Endothelial cell of umbilical vein (primary cell): ENCODE measurements around the gene INTS1. TPM values are rescaled to one million over a fixed set of nuclear protein-coding genes. Genes with fewer than 3 reads are reported as not detected.

Experiments used
- BruUV-seq: library from RNA; stranded (reverse); fragments of 400-500 nt; replicated peaks from 2 replicates; lab custom pipeline; 2021; lab: Mats Ljungman, UMichigan
- CTCF ChIA-PET: fragments of 300-600, 350-600 bp; sonication (Branson Sonifier 250); formaldehyde crosslinking; loops from one replicate; lab custom pipeline; 2021; ENCODE audit warnings: antibody characterized with exemption, inconsistent platforms; lab: Charles Lee
- POLR2A ChIA-PET: fragments of 300-600, 350-600 bp; sonication (Branson Sonifier 250); formaldehyde crosslinking; loops from one replicate; lab custom pipeline; 2021; ENCODE audit warnings: antibody characterized with exemption, inconsistent platforms; lab: Charles Lee
- DNase-seq: peaks from one replicate; pipeline ENCODE4 v3.0.0-alpha.2; 2011; ENCODE audit warnings: low read depth, low spot score
- FAIRE-seq: peaks from 2 replicates; lab custom pipeline; 2011; peaks lifted over from hg19 to GRCh38; lab: Jason Lieb, UNC
- H2AFZ ChIP-seq: 2 replicates; pipeline ENCODE4 v1.6.0; 2012; ENCODE audit warnings: low read depth, low read length, control low read depth, inconsistent platforms
- H3K27ac ChIP-seq: 2 replicates; pipeline ENCODE4 v1.5.1; 2011; ENCODE audit warnings: low read depth, mild to moderate bottlenecking, control low read depth, low read length, moderate library complexity; ENCODE audit not compliant: insufficient read depth
- H3K27me3 ChIP-seq, 2 experiments: 2 replicates each; pipeline versions ENCODE4 v1.6.0 to v1.6.1; 2011; ENCODE audit warnings: low read length in 2 of 2, mixed read lengths in 1 of 2; ENCODE audit not compliant: control insufficient read depth in 2 of 2, insufficient read depth in 2 of 2
- H3K36me3 ChIP-seq, 2 experiments: 2 replicates in 1 of 2; 3 replicates in 1 of 2; pipeline ENCODE4 v1.5.1; 2011; ENCODE audit warnings: low read length in 2 of 2, mild to moderate bottlenecking in 1 of 2, moderate library complexity in 1 of 2; ENCODE audit not compliant: control insufficient read depth in 2 of 2, insufficient read depth in 2 of 2; ENCODE audit errors: extremely low read depth in 1 of 2
- H3K4me1 ChIP-seq: 3 replicates; pipeline ENCODE4 v1.5.1; 2011; ENCODE audit warnings: mild to moderate bottlenecking, low read length; ENCODE audit not compliant: control insufficient read depth, insufficient read depth; ENCODE audit errors: extremely low read depth
- H3K4me2 ChIP-seq: 2 replicates; pipeline ENCODE4 v1.6.1; 2011; ENCODE audit warnings: low read length, control low read depth, mixed read lengths; ENCODE audit not compliant: insufficient read depth
- H3K4me3 ChIP-seq, 3 experiments: fragments of 200-600 bp in 1 of 3; sonication (generic), shearing (Covaris generic) in 1 of 3; replicated peaks in 1 of 3; 2 replicates each; pipeline ENCODE4 v1.5.1; 2011 to 2016; ENCODE audit warnings: control low read depth in 3 of 3, low read length in 3 of 3, mild to moderate bottlenecking in 2 of 3, inconsistent platforms in 1 of 3, low read depth in 1 of 3, moderate library complexity in 1 of 3; ENCODE audit not compliant: insufficient read depth in 1 of 3
- H3K79me2 ChIP-seq: 2 replicates; pipeline ENCODE4 v1.6.0; 2012; ENCODE audit warnings: low read length, inconsistent platforms; ENCODE audit not compliant: control insufficient read depth, insufficient read depth
- H3K9ac ChIP-seq: replicated peaks from 2 replicates; pipeline ENCODE3; 2011; ENCODE audit warnings: low read length, control low read depth; ENCODE audit not compliant: insufficient read depth; ENCODE audit errors: extremely low read depth
- H3K9me1 ChIP-seq: replicated peaks from 3 replicates; pipeline ENCODE4 v1.6.0; 2011; ENCODE audit warnings: mild to moderate bottlenecking, low read length; ENCODE audit not compliant: control insufficient read depth, insufficient read depth; ENCODE audit errors: extremely low read depth
- H3K9me3 ChIP-seq: replicated peaks from 2 replicates; pipeline ENCODE4 v1.5.1; 2012; ENCODE audit warnings: low read length, inconsistent platforms; ENCODE audit not compliant: control insufficient read depth, insufficient read depth
- H4K20me1 ChIP-seq: replicated peaks from 2 replicates; pipeline ENCODE3; 2011; ENCODE audit warnings: mild to moderate bottlenecking, low read length; ENCODE audit not compliant: control insufficient read depth, insufficient read depth; ENCODE audit errors: extremely low read depth
- CTCF ChIP-seq, 2 donors: IDR thresholded peaks; 1 replicate in 1 of 2; 2 replicates in 1 of 2; pipeline ENCODE4 v1.5.1; 2011; ENCODE audit warnings: low read length in 2 of 2, mild to moderate bottlenecking in 2 of 2, moderate library complexity in 2 of 2, control low read depth in 1 of 2, inconsistent platforms in 1 of 2, low read depth in 1 of 2; ENCODE audit not compliant: insufficient read depth in 1 of 2; ENCODE audit errors: extremely low read depth in 1 of 2
- EZH2 ChIP-seq: IDR thresholded peaks from 2 replicates; pipeline ENCODE4 v1.6.1; 2012; ENCODE audit warnings: borderline replicate concordance, low read depth, mild to moderate bottlenecking, moderate library complexity, low read length, inconsistent platforms; ENCODE audit not compliant: severe bottlenecking
- FOS ChIP-seq: IDR thresholded peaks from 2 replicates; pipeline ENCODE4 v1.6.1; 2011; ENCODE audit warnings: mild to moderate bottlenecking, low read length, moderate library complexity, borderline replicate concordance; ENCODE audit not compliant: insufficient read depth
- GATA2 ChIP-seq: IDR thresholded peaks from 2 replicates; pipeline ENCODE4 v1.7.0; 2011; ENCODE audit warnings: low read depth, mild to moderate bottlenecking, moderate library complexity, mixed read lengths, low read length; ENCODE audit not compliant: insufficient read length, insufficient read depth
- JUN ChIP-seq: IDR thresholded peaks from 2 replicates; pipeline ENCODE4 v1.6.1; 2011; ENCODE audit warnings: borderline replicate concordance, low read depth; ENCODE audit not compliant: insufficient read length, insufficient read depth
- MAX ChIP-seq: IDR thresholded peaks from 2 replicates; pipeline ENCODE4 v1.6.1; 2011; ENCODE audit not compliant: insufficient read depth, insufficient read length
- MYC ChIP-seq: IDR thresholded peaks from one replicate; pipeline ENCODE4 v1.6.1; 2011; ENCODE audit warnings: mild to moderate bottlenecking, low read depth, low read length
- POLR2A ChIP-seq: IDR thresholded peaks from 2 replicates; pipeline ENCODE4 v1.6.1; 2012; ENCODE audit warnings: low read depth, mild to moderate bottlenecking, control low read depth, low read length
- POLR2AphosphoS5 ChIP-seq: IDR thresholded peaks from 2 replicates; pipeline ENCODE4 v1.6.1; 2012; ENCODE audit warnings: low read depth, mild to moderate bottlenecking, control low read depth, low read length, moderate library complexity; ENCODE audit not compliant: insufficient read depth
- dilution Hi-C: fragments of 300-500 bp; cut with MboI; formaldehyde crosslinking; loops from one replicate; pipeline ENCODE4 v1.15.0; 2019; ENCODE audit warnings: low sequenced_read_pairs; ENCODE audit not compliant: extremely low pct_ligation_motif_present
- intact Hi-C: fragments of 100-400 bp; cut with micrococcal nuclease; formaldehyde crosslinking; loops from one replicate; pipeline ENCODE4 v1.10.0; 2022
- polyA plus RNA-seq, 4 experiments: library from polyadenylated mRNA; depleted of rRNA in 3 of 4; stranded (reverse) in 3 of 4; unstranded in 1 of 4; fragments of >200 nt; gene quantifications; 2 replicates each; pipeline versions ENCODE4 v1.2.1 to v1.2.3, GENCODE V29; 2011 to 2012; ENCODE audit warnings: missing spikeins in 1 of 4
- total RNA-seq: library from RNA; stranded (reverse); gene quantifications from 2 replicates; pipeline ENCODE4 v1.2.3, GENCODE V29; 2021

Gene INTS1
- total and polyA plus RNA-seq, 2 donors (not counting 3 experiments of a cell fraction or from before 2014, with no cell fraction given) = 57.8 to 116 TPM

- Histone ChIP-seq H3K79me2 (no peaks in the 10 kb centered on the region), H3K9me1 (no peaks in the 10 kb centered on the region), H3K4me3 (no peak overlapping the region), H3K27me3 (peaks cover 6% of the 10 kb centered on the region in 2 experiments), H4K20me1 (no peaks in the 10 kb centered on the region), H3K9me3 (no peaks in the 10 kb centered on the region), H3K27ac (no peak overlapping the region), H3K4me1 (no peaks in the 10 kb centered on the region), H3K4me2 (no peak overlapping the region), H3K9ac (no peak overlapping the region), H2AFZ (no peak overlapping the region), H3K36me3 (no peaks in the 10 kb centered on the region)
- dilution Hi-C loops = no loop called here
- TF ChIP-seq FOS = no peak
- no peak for TF ChIP-seq GATA2
- TF ChIP-seq EZH2 = no peak
- TF ChIP-seq POLR2AphosphoS5 = no peak
- no peak for TF ChIP-seq MYC
- no peak for TF ChIP-seq POLR2A
- no peak for TF ChIP-seq MAX
- no peak for TF ChIP-seq JUN
- no peak for TF ChIP-seq CTCF (IDR thresholded peaks at IDR 0.05; ENCODE audit: extremely low read depth in 1 of 2, insufficient read depth in 1 of 2, low read depth in 1 of 2, low read length in 2 of 2)
- ChIA-PET CTCF (interaction anchor here (1.7 kb wide), 1 partner anchor 11 kb away, joined by 7 read pairs; no protein-coding TSS in a partner anchor), POLR2A (no interaction called here)
- no TSS peak for BruUV-seq
- DNase-seq = no peak
- intact Hi-C loops = loop anchor here (2.0 kb wide), 1 partner anchor 37 kb away; the partner anchor contains the start of gene MICALL2
- FAIRE-seq = no peak
These were observed 82.2 kb downstream of the INTS1 start for GRCh38 chr7:1421946-1422345.
